GM18520 (cell line): Measurements from ENCODE around the gene UBA5.

Source experiments
- ATAC-seq: cut with Tn5 transposase; IDR thresholded peaks from one replicate; pipeline ENCODE4 v1.9.1; 2021; ENCODE audit not compliant: unreplicated experiment

Gene UBA5

GRCh38 chr3:132652640-132653270, 7.4 kb upstream of the UBA5 start:
- no peak for ATAC-seq

DNA sequence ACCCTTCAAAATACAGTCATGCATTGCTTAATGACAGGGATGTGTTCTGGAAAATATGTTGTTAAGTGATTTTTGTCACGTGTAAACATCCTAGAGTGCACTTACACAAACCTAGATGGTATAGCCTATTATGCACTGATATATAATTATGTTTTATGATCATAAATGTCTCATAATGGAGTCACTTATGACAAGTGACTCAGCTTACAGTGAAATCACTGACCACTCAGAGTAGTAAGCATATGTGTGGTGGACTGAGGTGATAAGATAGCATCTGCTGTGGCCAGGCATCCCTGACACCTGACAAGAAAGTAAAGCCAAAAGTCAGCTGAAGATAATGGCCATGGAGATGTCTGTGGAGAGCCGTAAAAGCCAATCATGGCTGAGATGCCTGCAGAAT, 5.9 kb upstream of the UBA5 start:
- ATAC-seq: no peak

- ATAC-seq: no peak
These were observed 5.4 kb upstream of the UBA5 start for GRCh38 chr3:132654721-132655120.

DNA sequence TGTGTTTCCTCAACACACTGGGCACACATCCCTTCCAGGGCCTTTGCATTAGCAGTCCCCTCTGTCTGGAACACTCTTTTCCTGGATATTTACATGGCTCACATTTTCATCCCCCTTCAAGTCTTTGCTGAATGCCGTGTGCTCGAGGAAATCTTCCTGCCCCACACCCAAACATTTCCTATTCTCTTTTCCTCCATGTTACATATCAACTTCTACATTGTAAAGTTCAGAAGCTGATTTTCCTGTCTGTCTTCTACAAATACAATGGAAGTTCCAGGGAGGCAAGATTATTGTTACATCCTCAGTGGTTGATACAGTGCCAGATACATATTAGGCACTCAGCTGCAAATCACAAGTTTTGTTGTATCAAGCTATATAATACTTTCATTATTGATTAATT, 4.7 kb upstream of the UBA5 start:
- ATAC-seq: no peak

DNA sequence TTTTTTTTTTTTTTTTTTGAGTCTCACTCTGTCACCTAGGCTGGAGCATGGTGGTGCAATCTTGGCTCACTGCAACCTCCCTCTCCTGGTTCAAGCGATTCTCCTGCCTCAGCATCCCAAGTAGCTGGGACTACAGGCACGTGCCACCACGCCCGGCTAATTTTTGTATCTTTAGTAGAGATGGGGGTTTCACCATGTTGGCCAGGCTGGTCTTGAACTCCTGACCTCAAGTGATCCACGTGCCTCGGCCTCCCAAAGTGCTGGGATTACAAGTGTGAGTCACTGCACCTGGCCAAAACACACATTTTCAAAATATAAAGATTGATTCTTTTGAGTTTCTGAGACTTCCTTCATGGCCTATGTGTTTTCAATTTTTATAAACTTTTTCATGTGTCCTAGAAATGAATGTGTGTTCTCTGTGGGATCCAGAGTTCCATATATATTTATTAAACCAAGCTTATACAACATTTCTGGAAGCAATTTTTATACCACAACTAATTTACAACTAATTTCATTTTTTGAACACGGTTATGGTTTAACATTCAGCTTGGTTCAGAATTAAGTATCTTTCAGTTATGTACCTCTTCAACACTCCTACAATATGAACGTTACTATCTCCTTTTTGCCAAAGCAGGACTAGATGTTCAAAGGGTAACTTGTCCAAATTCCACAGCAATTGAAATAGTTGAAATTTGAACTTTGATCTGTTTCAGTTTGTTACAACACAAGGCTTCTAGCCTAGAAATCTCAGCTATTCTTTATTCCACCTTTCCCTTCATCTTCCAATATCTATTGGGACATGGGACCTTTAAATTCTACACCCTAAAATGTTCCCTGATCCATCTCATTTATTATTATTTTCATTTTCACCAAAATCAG, 2.0 kb upstream of the UBA5 start:
- no peak for ATAC-seq

DNA sequence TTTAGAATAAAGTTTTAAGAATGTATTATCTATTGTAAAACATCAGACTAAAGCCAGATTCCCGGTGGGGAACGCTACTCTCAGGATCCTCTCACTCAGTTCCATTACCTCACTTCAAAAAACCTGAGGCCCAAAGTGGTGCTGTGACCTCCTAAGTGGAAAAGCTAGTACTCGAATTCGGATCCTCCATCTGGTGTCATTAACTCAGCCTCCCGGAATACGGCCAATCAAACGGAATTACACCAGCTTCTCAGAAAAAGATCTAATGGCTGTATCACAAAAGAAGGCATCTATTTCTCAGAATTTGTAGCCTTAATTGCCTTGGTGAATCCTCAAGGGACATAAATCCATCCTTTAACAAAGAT, 1.1 kb upstream of the UBA5 start:
- ATAC-seq: no peak

GRCh38 chr3:132659365-132660051, 621 bp upstream of the UBA5 start, which contains the start of gene ACAD11:
ACAD11 (minus strand) TSS chr3:132659809; CDS start chr3:132659751, 58 bp downstream.
- peak; percentile 34 for ATAC-seq

- ATAC-seq: no peak
These were observed 612 bp downstream of the UBA5 start for GRCh38 chr3:132660811-132661070.

GRCh38 chr3:132661101-132661500, 972 bp downstream of the UBA5 start:
- no peak for ATAC-seq

- ATAC-seq: no peak
These were observed 2.1 kb downstream of the UBA5 start for GRCh38 chr3:132662212-132662611.

DNA sequence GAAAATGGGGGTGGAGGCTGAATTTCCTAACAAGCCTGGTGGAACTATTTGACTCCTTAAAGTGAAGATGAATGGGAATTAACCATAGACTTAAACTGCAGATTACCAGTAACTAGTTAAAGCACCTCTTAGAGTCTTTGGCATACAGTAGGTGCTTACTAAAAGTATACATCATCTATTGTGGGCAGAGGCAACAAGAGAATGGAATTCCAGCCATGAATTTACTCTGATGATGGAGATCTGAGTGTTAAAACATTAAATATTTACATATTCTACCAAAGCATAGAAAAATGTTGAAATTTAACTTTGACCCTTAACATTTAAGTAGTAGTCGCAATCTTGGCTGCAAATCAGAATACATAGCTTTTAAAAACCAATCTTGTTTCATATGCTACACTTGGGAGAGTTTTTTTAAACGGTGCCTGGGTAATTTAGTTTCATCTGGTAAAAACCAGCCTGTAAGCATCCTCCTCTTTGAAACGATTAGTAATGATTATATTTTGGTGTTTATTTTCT, 5.2 kb downstream of the UBA5 start:
- ATAC-seq: no peak

DNA sequence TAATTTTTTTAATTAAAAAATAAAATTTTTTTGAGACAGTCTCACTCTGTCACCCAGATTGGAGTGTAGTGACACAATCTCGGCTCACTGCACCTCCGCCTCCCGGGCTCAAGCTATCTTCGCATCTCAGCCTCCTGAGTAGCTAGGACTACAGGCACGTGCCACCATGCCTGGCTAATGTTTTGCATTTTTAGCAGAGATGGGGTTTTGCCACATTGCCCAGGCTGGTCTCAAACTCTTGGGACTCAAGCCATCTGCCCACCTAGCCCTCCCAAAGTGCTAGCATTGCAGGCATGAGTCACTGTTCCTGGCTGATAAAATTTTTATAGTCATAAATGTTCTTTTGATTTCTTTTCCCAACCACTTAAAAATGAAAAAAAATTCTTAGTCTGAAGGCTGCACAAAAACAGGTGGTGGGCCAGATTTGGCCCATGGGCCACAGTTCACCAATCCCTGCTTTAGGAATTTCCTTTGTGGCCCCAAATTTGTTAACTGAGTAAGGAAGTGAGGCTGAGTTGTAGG, 9.2 kb downstream of the UBA5 start:
- no peak for ATAC-seq

DNA sequence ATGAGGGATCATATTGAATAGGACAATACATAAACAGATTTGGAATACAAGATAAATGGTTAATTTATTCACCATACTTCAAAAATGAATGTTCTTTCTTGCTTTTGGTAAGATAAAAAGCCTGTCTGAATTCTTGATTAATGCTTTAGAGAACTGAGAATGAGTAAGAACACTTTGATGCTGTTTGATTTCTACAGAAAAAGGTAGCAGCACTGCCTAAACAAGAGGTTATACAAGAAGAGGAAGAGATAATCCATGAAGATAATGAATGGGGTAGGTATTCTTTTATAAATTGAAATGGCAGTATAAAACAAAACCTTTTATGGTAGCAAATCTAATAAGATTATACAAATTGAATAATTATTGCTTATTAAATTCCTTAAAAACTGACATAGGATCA, 15.3 kb downstream of the UBA5 start:
- no peak for ATAC-seq

GRCh38 chr3:132679911-132680310, 19.8 kb downstream of the UBA5 start:
- ATAC-seq: no peak

- no peak for ATAC-seq
These were observed 21.3 kb downstream of the UBA5 start for GRCh38 chr3:132681421-132681820.

- ATAC-seq: no peak
These were observed 22.1 kb downstream of the UBA5 start for GRCh38 chr3:132682201-132682600.

GRCh38 chr3:132690040-132690439, 29.9 kb downstream of the UBA5 start:
- ATAC-seq: no peak

DNA sequence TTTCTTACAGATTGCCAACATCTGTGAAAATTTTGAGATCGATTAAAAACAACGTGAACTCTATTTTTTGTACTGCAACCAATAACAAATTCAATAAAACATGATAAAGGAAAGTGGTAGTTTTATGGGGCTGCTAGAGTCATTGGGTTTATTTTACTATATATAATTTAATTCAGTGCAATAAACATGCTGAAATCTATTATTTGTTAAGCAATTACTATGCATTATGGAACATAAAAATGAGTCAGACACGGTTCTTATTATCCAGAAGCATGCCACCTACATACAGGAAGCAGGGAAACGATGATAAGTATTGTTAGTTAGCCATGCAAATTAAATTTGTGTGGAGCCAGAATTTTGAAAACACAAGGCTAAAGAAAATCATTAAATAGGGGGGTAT, 34.9 kb downstream of the UBA5 start:
- ATAC-seq: no peak

DNA sequence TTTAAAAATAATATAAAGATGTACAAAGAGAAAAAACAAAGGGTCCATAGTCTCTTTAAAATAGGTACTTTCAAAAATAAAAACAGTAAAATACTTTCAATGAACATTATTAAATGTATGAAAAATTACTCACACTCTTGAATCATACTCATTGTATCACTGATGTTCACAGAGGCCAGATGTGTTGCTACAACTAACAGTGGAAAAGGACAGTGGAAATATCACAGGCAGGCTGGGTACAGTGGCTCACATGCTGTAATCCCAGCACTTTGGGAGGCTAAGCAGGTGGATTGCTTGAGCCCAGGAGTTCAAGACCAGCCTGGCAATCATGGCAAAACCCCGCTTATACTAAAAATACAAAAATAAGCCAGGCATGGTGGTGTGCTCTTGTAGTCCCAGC, 35.3 kb downstream of the UBA5 start:
- ATAC-seq: no peak

DNA sequence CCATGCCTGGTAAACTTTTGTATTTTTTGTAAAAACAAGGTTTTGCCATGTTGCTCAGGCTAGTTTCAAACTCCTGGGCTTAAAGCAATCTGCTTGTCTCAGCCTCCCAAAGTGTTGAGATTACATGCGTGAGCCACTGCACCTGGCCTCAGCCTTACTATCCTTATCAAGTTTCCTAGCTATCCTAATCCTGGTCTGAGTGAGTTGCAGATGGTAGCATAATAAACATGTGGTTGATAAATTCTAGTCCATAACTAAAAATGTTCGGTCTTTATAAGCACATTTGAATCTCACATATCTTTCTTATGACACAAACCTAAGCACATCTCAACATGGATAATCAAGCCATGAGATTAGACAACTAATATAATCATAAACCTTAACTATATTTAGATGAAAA, 43.6 kb downstream of the UBA5 start:
- no peak for ATAC-seq

- no peak for ATAC-seq
These were observed 49.6 kb downstream of the UBA5 start for GRCh38 chr3:132709761-132710160.

- ATAC-seq: no peak
These were observed 50.2 kb downstream of the UBA5 start for GRCh38 chr3:132710311-132710710.
